Endothelial cell of umbilical vein (primary cell): ENCODE results near the gene CENPA.

Experiments
- EZH2 ChIP-seq: IDR thresholded peaks from 2 replicates; pipeline ENCODE4 v1.6.1; 2012; ENCODE audit warnings: borderline replicate concordance, low read depth, mild to moderate bottlenecking, moderate library complexity, low read length, inconsistent platforms; ENCODE audit not compliant: severe bottlenecking
- FOS ChIP-seq: IDR thresholded peaks from 2 replicates; pipeline ENCODE4 v1.6.1; 2011; ENCODE audit warnings: mild to moderate bottlenecking, low read length, moderate library complexity, borderline replicate concordance; ENCODE audit not compliant: insufficient read depth
- GATA2 ChIP-seq: IDR thresholded peaks from 2 replicates; pipeline ENCODE4 v1.7.0; 2011; ENCODE audit warnings: low read depth, mild to moderate bottlenecking, moderate library complexity, mixed read lengths, low read length; ENCODE audit not compliant: insufficient read length, insufficient read depth
- POLR2A ChIP-seq: IDR thresholded peaks from 2 replicates; pipeline ENCODE4 v1.6.1; 2012; ENCODE audit warnings: low read depth, mild to moderate bottlenecking, control low read depth, low read length
- POLR2AphosphoS5 ChIP-seq: IDR thresholded peaks from 2 replicates; pipeline ENCODE4 v1.6.1; 2012; ENCODE audit warnings: low read depth, mild to moderate bottlenecking, control low read depth, low read length, moderate library complexity; ENCODE audit not compliant: insufficient read depth
- TF ChIP-seq, protein P1 (sequence below), 2 donors: IDR thresholded peaks; 1 replicate in 1 of 2; 2 replicates in 1 of 2; pipeline ENCODE4 v1.5.1; 2011; ENCODE audit warnings: low read length in 2 of 2, mild to moderate bottlenecking in 2 of 2, moderate library complexity in 2 of 2, control low read depth in 1 of 2, inconsistent platforms in 1 of 2, low read depth in 1 of 2; ENCODE audit not compliant: insufficient read depth in 1 of 2; ENCODE audit errors: extremely low read depth in 1 of 2
- TF ChIP-seq, protein P2 (sequence below): IDR thresholded peaks from 2 replicates; pipeline ENCODE4 v1.6.1; 2011; ENCODE audit not compliant: insufficient read depth, insufficient read length

DNA sequence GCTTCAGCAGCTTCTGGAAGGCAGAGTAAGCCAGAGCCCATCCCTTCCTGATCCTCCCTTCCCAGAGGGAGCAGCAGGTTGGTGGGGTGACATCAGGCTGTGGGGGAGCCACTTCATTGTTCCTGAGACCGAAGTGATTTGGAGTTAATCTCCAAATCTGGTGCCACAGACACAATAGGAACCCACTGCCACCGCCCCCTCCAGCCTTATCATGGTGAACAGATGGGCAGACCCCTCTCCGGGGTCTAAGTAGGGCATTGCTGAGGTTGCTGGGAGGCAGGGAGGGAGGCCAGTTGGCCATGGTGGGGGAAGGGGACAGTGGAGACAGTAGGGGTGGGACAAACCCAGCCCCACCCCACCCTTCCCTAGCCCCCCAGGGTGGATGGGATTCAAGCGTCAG, 47.4 kb upstream of the CENPA start:
- TF ChIP-seq EZH2 (no peak), POLR2A (no peak), POLR2AphosphoS5 (no peak), FOS (no peak), GATA2 (no peak)
- TF ChIP-seq, protein P1, sequence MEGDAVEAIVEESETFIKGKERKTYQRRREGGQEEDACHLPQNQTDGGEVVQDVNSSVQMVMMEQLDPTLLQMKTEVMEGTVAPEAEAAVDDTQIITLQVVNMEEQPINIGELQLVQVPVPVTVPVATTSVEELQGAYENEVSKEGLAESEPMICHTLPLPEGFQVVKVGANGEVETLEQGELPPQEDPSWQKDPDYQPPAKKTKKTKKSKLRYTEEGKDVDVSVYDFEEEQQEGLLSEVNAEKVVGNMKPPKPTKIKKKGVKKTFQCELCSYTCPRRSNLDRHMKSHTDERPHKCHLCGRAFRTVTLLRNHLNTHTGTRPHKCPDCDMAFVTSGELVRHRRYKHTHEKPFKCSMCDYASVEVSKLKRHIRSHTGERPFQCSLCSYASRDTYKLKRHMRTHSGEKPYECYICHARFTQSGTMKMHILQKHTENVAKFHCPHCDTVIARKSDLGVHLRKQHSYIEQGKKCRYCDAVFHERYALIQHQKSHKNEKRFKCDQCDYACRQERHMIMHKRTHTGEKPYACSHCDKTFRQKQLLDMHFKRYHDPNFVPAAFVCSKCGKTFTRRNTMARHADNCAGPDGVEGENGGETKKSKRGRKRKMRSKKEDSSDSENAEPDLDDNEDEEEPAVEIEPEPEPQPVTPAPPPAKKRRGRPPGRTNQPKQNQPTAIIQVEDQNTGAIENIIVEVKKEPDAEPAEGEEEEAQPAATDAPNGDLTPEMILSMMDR (IDR thresholded peaks at IDR 0.05; ENCODE audit: extremely low read depth in 1 of 2, insufficient read depth in 1 of 2, low read depth in 1 of 2, low read length in 2 of 2) = no peak
- TF ChIP-seq, protein P2, sequence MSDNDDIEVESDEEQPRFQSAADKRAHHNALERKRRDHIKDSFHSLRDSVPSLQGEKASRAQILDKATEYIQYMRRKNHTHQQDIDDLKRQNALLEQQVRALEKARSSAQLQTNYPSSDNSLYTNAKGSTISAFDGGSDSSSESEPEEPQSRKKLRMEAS = no peak
